HG03108 (cell line): ENCODE results near the gene TGFBR3L.
"Not testable (repeated sequence)": the region's sequence is repeated elsewhere in the genome, so short reads cannot be mapped to it uniquely, and the experiment has no call there.

Experiments used
- ATAC-seq: cut with Tn5 transposase; IDR thresholded peaks from one replicate; pipeline ENCODE4 v1.9.1; 2021; ENCODE audit warnings: moderate library complexity; ENCODE audit not compliant: unreplicated experiment

The TGFBR3L gene

DNA sequence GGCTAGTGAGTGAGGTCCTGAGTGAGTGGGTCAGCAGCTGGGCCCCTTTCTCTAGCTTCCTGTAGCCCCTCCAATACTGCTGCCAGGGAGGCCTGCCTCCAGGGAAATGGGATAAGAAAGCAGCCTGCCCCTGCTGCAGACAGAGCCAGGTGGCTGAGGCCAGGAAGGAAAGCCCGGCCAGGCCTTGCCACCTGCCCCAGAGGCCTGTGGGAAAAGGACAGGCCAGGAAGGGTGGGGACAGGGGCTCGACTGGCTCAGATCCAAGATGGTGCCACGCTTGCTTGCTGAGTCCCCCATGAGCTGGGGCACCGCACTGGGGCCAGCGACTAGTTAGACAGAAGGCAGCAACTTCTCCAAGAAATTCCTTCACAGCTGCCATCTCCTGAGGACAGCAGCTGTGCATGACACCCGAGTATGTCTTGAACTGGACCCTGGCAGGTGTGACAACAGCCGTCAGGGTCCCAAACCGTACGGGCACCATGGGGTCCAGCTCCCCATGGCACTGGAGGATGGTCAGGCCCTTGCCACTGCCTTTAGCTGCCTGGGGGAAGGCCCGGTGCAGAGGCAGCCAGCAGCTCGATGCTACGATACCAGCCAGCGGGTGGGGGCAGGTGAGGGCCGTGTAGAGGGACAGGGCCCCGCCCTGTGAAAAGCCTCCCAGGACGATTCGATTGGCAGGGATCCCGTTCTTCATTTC lies 35.4 kb upstream of the TGFBR3L start:
- no peak for ATAC-seq

GRCh38 chr19:7879836-7880235 lies 34.8 kb upstream of the TGFBR3L start:
- no peak for ATAC-seq

DNA sequence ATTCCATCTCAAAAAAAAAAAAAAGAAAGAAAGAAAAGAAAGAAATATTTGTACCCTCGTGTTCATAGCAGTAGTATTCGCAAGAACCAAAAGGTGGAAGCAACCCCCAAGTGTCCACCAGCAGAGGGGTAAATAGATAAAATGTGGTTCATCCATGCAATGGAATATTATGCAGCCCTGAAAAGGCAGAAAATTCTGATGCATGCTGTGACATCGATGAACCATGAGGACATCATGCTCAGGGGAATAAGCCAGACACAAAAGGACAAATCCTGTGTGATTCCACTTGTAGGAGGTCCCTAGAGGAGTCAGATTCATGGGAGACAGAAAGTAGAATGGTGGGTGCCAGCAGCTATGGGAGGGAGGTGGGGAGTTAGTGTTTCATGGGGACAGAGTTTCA lies 32.7 kb upstream of the TGFBR3L start:
- ATAC-seq, result no peak

DNA sequence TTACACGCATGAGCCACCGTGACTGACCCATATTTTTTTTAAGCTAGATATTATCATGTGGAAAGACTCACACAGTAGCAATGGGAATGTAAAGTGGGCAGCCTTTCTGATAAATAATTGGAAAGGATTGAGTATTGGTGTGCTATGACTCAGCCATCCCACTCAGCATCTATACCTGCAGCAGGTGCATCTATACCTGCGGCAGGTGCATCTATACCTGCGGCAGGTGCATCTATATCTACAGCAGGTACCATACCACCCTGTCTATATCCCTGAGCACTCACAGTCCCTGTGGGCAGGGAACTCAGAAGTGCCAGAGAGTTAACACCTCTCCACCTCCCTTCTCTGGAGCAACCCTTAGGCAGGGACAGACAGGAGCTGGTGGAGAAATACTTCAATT lies 31.5 kb upstream of the TGFBR3L start:
- ATAC-seq, result no peak

DNA sequence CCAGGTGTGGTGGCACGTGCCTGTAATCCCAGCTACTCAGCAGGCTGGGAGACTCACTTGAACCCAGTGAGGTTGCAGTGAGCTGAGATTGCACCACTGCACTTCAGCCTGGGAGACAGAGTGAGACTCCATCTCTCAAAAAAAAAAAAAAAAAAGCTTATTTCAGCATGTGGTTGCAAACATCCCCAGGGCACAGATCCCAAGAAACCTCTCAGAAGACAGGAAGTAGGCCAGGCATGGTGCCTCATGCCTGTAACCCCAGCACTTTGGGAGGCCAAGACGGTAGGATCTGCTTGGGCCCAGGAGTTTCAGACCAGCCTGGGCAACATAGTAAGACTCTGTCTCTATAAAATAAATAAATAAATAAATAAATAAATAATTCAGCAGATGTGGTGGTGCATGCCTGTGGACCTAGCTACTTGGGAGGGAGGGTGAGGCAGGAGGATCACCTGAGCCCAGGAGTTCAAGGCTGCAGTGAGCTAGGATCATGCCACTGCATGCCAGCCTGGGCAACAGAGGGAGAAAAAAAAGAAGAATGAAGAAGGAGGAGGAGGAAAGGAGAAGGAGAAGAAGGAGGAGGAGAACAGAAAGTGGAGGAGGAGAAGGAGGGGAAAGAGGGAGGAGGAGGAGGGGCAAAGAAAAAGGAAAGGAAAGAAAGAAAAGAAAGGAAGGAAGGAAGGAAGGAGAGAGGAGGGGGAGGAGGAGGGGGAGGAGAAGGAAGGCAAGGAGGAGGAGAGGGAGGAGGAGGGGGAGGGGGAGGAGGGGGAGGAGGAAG lies 30.6 kb upstream of the TGFBR3L start:
- no peak for ATAC-seq

- ATAC-seq, result no peak
Measured at GRCh38 chr19:7885818-7886217, 28.8 kb upstream of the TGFBR3L start.

DNA sequence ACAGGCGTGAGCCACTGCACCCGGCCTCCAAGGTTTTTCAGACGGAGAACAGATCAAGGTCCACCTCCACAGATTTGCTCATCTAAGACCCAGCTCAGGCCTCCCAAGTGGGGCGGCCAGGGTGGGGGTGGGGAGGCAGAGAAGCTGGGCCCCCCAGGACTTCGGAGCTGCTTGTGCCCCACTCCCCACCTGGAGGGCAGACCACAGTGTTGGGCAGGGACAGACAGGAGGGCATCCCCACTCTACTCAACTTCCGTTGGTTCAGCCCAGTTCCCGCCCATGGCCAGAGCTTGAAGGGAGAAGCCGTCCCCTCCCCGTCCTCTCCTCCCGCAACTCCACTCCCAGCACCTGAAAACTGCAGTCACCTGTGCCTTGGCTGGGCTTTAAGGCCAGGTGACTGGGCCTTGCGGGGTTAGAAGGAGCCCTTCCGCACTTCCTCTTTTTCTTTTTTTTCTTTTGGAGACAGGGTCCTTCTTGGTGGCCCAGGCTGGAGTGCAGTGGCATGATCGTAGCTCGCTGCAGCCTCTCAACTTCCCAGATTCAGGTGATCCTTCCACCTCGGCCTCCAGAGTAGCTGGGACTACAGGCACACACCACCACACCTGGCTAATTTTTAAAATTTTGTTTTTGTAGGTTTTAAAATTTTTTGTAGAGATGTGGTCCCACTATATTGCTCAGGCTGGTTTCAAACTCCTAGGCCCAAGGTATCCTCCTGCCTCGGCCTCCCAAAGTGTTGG lies 27.1 kb upstream of the TGFBR3L start:
- no peak for ATAC-seq

DNA sequence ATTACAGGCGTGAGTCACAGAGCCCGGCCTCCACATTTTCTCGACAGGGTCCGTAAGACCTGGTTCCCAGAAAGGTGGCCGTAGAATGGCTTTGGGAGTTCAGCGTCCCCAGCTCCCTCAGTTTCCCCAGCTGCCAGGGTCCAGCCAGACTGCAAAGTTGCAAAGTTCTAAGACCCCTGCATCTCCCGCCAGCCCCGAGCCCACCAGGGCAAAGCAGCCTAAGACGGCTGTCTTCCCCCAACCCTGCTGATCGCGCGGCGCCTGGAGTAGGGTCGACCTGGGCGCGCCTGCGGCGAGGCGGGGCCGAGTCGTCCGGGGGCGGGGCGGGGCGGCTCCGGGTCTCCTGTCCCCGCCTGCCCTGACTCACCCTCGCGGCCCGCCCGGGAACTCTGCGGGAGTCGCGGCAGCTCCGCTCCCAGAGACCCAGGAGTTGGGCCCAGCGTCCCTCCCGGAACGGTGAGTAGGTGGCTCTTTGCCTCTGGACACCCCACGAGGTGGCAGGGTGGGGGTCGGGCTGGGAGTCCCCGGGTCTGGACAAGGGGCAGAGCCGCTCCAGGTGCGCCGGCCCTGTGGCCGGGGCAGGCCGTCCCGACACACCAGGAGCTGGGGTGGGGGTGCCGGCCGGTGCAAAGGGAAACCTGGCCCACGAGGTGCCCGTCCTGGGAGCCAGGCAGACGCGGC lies 26.3 kb upstream of the TGFBR3L start, which contains the start of gene LRRC8E:
LRRC8E (plus strand) TSS at position 366 of the 681 bp plus-strand sequence. CDS start 7,094 bp downstream, outside the sequence.
- no peak for ATAC-seq

DNA sequence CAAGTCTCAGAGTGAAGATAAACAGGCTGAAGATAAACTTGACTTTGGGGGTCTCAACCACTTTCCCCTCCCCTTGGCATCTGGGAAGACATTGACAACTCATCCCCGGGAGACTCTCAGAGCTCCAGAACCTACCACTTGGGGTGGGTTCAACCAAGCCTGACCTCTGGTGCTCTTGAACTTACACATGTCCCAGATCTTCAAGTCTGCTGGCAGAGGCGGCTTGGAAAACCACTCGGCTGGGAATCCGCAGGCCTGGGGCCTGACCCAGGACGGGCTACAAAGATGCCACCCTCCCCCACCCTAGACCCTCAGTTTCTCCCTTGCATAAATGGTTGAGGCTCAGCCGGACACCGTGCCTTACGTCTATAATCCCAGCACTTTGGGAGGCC lies 25.8 kb upstream of the TGFBR3L start:
- ATAC-seq, result no peak

DNA sequence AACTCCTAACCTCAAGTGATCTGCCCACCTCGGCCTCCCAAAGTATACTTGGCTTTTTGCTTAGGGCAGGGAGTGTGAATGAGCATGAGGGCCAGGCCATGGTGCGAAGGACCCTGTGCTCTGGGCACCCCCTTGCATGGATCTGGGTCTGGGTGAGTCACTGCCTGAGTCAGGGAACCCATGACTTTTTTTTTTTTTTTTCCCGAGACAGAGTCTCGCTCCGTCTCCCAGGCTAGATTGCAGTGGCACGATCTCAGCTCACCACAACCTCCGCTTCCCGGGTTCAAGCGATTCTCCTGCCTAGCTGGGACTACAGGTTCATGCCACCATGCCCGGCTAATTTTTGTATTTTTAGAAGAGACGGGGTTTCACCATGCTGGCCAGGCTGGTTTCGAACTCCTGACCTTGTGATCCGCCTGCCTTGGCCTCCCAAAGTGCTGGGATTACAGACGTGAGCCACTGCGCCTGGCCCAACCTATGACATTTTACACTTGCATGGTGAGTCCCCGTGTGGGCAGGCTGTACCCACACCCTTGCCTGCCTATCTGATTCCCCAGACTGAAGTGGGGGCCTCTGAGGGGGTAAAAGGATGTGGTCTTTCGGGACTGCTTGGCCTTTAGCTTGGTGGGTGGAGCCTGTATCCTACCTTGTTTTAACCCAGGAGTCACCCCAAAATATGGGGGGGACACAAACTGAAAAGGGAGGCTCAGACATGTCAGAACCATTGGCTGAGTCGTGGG lies 21.1 kb upstream of the TGFBR3L start:
- ATAC-seq, result not testable (repeated sequence)

DNA sequence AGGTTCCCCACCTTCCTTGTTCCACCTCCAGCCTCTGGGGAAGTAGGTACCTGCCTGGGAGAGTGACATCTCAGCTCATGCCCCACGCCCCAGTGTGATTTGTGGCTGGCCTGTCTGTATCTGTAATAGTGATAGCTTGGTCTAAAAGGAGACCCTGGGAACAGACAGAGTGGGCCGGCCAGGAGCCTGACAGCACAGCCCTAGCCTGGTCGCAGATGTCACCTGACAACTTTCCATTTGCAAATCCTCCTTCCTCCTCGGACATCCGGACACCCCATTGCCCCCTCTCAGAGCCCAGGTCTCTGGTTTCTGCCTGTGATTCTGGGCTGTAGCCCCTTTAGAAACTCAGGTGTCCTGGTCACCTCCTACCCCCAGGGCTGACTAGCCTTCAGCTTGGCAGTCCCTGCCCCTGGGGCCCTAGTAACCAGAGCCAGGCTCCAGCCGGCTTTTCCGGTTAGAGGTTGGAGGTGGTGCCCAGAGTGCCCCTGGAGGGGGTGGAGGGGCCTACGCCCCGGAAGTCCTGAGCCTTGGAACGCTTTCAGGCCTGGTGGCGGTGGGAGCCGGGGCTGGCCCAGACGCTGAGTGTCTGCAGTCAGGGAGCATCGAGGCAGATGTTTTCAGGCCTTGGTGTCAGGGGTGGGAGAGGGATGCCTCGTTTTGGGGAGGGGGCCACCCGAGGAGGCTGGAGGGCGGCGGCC lies 19.9 kb upstream of the TGFBR3L start:
- ATAC-seq, result no peak

DNA sequence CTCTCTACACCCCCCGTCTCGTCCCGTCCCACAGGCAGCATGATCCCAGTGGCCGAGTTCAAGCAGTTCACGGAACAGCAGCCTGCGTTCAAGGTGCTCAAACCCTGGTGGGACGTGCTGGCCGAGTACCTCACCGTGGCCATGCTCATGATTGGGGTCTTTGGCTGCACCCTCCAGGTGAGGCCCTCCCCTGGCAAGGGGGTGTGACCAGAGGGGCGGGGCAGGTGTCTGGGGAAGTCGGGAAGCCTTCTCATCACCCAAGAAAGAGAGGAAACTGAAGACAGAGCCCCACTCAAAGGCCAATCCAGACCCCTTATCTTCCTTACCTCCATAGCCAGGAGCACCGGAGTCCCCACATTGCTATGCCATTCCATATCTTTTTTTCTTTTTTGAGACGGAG lies 19.1 kb upstream of the TGFBR3L start:
- no peak for ATAC-seq

DNA sequence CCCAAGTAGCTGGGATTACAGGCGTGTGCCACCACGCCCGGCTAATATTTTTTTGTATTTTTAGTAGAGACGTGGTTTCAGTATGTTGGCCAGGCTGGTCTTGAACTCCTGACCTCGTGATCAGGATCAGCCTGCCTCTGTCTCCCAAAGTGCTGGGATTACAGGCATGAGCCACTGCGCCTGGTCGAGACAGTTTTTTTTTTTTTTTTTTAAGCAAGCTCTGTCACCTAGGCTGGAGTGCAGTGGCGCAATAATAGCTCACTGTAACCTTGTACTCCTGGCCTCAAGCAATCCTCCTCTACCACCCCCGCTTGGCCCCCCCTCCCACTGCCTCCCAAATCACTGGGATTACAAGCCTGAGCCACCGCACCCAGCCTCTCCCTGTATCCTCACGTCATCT lies 17.3 kb upstream of the TGFBR3L start:
- ATAC-seq, result no peak

- ATAC-seq, result no peak
Measured at GRCh38 chr19:7898967-7899366, 15.7 kb upstream of the TGFBR3L start.

DNA sequence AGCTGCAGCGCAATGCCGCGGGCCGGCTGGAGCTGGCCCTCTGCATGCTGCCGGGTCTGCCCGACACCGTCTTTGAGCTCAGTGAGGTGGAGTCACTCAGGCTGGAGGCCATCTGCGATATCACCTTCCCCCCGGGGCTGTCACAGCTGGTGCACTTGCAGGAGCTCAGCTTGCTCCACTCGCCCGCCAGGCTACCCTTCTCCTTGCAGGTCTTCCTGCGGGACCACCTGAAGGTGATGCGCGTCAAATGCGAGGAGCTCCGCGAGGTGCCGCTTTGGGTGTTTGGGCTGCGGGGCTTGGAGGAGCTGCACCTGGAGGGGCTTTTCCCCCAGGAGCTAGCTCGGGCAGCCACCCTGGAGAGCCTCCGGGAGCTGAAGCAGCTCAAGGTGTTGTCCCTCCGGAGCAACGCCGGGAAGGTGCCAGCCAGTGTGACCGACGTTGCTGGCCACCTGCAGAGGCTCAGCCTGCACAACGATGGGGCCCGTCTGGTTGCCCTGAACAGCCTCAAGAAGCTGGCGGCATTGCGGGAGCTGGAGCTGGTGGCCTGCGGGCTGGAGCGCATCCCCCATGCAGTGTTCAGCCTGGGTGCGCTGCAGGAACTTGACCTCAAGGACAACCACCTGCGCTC lies 14.8 kb upstream of the TGFBR3L start:
- no peak for ATAC-seq

GRCh38 chr19:7900401-7900870 lies 14.2 kb upstream of the TGFBR3L start:
- ATAC-seq, result no peak

DNA sequence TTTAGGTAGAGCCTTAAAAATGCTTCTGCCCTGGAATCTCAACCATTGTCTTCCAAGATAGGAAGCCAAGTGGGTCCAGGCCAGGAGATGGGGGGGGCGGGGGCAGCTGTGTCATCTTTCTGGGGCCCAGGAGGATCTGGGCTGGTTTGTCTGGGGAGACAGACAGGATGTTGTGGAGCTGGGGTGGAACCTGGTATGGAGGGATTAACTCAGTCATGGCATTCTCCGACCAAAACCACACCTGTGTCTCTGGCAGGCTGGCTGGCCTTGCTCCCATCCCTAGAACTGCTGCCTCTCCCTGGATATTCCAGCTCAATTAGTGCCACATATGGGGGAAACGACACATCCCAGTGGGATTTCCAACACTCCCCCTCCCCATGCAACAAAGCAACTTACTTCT lies 13.7 kb upstream of the TGFBR3L start:
- ATAC-seq, result no peak

DNA sequence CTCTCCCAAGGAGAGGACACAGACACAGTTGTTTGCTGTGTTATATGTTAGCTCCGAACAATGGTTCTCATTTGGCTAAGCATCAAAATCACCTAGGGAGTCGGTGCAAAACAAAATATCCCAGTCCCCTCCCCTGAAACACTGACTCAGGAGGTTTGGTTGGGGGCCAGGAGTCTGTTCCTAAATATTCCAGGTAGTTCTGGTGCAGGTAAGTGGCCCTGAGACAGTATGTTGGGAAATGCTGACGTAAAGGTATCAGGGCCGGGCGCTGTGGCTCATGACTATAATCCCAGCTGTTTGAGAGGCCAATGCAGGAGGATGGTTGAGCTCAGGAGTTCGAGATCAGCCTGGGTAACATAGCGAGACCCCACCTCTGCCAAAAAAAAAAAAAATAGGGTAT lies 13.3 kb upstream of the TGFBR3L start:
- ATAC-seq, result no peak

DNA sequence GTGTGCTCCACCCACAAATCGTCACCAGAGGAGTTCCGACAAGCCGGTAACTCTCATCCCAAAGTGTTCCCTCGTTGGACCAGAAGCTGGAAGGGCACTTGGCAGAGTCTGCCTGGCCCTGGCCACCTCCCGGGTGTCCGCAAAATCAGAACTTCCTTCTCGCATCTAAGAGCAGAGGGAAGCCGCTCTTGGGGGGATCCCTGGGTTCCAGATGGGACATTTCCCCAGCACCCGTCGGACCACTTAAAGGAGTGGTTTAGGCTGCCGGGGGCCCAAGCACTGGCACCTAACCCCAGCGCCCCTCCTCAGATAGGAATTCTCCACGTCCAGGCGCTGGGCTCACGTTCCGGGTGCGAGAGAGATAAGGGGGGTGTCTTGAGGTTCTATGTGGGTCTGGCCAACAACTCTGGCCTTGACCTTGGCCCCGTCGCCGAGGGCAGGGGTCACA lies 11.8 kb upstream of the TGFBR3L start:
- no peak for ATAC-seq
